ENCODE measurements around the gene LSMEM2. TPM values are rescaled to one million over a fixed set of nuclear protein-coding genes. Genes with fewer than 3 reads are reported as not detected.
A peak's percentile ranks its signal among the peaks of the same experiment; 100 is the strongest.

LSMEM2 gene
- total and polyA plus RNA-seq, 2 experiments from 2014 or later = 0.59 to 0.86 TPM

DNA sequence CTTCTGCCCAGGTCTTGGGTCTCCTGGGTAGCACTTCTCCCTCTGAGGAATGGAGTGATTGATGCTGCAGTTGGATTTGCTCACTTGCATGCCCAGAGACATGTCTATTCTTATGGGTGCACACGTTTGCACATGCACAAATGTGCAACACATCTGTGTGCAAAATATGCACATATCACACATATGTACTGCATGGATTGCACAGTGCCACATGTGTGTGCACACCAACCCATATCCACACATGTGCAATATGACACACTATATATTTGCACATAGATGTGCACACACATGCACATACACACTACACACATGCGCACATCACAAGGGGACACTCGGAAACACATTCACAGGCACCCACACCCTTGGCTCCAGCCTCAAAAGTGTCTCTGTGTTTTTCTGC lies 10.6 kb upstream of the LSMEM2 start:
- DNase-seq (ENCODE audit: low spot score) (no peak), ATAC-seq (no peak)
- Mint-ChIP-seq H3K27ac (no peak overlapping the region), H3K4me1 (peaks cover 60% of the 10 kb centered on the region), H3K36me3 (ENCODE audit: low read depth) (no peaks in the 10 kb centered on the region), H3K9me3 (no peaks in the 10 kb centered on the region), H3K4me3 (no peak overlapping the region), H3K27me3 (ENCODE audit: insufficient read depth, low read depth, poor library complexity) (peaks cover 24% of the 10 kb centered on the region)
- Histone ChIP-seq H3K79me2 (replicated peaks; ENCODE audit: insufficient read depth) (no peaks in the 10 kb centered on the region), H3K9me2 (ENCODE audit: insufficient read depth) (no peaks in the 10 kb centered on the region), H3K4me3 (no peak overlapping the region), H4K20me1 (replicated peaks; ENCODE audit: insufficient read depth) (no peaks in the 10 kb centered on the region), H3F3A (replicated peaks; ENCODE audit: low read depth) (0 out of 2 replicates have a peak, but pooled peaks cover 8% of the 10 kb centered on the region), H3K27me3 (ENCODE audit: insufficient read depth) (peaks cover 4% of the 10 kb centered on the region), H3K36me3 (ENCODE audit: insufficient read depth) (no peaks in the 10 kb centered on the region), H3K27ac (ENCODE audit: low read depth) (no peak overlapping the region), H3K4me1 (ENCODE audit: insufficient read depth) (peaks cover 48% of the 10 kb centered on the region), H3K4me2 (no peak overlapping the region), H2AFZ (no peak overlapping the region)
- TF ChIP-seq JUNB (IDR thresholded peaks at IDR 0.05; ENCODE audit: unreplicated experiment) = no peak
- TF ChIP-seq POLR2AphosphoS5 (IDR thresholded peaks at IDR 0.05; ENCODE audit: low read depth) = no peak
- TF ChIP-seq ZNF114 (CRISPR knock-in tag; IDR thresholded peaks at IDR 0.05) = no peak
- TF ChIP-seq STAT1 (IDR thresholded peaks at IDR 0.05; ENCODE audit: unreplicated experiment) = no peak
- TF ChIP-seq EZH2 (IDR thresholded peaks at IDR 0.05; ENCODE audit: low read depth, unreplicated experiment) = no peak
- TF ChIP-seq NANOG (IDR thresholded peaks at IDR 0.05; ENCODE audit: borderline replicate concordance) = no peak
- TF ChIP-seq, protein P1, sequence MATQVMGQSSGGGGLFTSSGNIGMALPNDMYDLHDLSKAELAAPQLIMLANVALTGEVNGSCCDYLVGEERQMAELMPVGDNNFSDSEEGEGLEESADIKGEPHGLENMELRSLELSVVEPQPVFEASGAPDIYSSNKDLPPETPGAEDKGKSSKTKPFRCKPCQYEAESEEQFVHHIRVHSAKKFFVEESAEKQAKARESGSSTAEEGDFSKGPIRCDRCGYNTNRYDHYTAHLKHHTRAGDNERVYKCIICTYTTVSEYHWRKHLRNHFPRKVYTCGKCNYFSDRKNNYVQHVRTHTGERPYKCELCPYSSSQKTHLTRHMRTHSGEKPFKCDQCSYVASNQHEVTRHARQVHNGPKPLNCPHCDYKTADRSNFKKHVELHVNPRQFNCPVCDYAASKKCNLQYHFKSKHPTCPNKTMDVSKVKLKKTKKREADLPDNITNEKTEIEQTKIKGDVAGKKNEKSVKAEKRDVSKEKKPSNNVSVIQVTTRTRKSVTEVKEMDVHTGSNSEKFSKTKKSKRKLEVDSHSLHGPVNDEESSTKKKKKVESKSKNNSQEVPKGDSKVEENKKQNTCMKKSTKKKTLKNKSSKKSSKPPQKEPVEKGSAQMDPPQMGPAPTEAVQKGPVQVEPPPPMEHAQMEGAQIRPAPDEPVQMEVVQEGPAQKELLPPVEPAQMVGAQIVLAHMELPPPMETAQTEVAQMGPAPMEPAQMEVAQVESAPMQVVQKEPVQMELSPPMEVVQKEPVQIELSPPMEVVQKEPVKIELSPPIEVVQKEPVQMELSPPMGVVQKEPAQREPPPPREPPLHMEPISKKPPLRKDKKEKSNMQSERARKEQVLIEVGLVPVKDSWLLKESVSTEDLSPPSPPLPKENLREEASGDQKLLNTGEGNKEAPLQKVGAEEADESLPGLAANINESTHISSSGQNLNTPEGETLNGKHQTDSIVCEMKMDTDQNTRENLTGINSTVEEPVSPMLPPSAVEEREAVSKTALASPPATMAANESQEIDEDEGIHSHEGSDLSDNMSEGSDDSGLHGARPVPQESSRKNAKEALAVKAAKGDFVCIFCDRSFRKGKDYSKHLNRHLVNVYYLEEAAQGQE (IDR thresholded peaks at IDR 0.05; ENCODE audit: unreplicated experiment) = no peak
- TF ChIP-seq EZH2phosphoT487 (IDR thresholded peaks at IDR 0.05; ENCODE audit: unreplicated experiment) = no peak

DNA sequence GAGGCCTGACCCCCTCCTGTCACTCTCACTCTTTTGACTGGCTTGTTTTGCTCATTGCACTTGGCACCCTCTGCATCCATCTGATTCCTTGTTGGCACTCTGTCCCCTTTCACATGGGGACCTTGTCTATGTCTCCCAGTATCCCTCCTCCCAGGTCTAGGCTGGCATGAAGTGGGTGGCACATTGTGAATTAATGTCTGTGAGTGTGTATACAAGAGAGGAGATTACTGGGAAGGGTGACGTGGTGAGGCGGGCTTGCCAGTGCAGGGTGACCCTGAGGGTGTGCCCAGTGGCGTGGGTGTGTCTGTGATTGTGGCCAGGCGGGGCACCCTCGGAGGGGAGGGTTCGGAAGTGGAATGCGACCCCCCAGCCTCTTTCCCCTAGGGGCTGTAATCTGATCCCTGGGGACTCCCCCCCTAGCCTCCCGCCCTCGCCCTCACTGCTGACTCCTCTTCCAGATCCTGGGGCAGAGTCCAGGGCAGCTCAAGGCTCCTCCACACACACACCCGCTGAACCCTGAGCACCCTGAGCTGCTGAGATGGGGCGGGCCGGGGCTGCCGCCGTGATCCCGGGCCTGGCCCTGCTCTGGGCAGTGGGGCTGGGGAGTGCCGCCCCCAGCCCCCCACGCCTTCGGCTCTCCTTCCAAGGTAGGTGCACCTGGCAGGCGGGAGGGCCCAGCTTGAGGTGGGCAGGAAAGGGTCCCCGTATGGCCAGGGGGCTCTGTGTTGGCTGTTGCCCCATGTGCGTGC lies 10.0 kb upstream of the LSMEM2 start, which contains the start of gene SEMA3B:
Gene SEMA3B (plus strand): TSS at position 445 of the 749 bp plus-strand sequence. CDS start 94 bp downstream, at position 539.
- H3K9me2 ChIP-seq (ENCODE audit: insufficient read depth) = no peaks in the 10 kb centered on the region
- no peaks in the 10 kb centered on the region for H4K20me1 ChIP-seq (replicated peaks; ENCODE audit: insufficient read depth)
- H2AFZ ChIP-seq = no peak within 1 kb of the TSS
- no peak within 1 kb of the TSS for H3K4me3 ChIP-seq
- peaks cover 10% of the 10 kb centered on the region for H3K27me3 ChIP-seq (ENCODE audit: insufficient read depth)
- H3K4me3 Mint-ChIP-seq = no peak within 1 kb of the TSS; the same call in 2 of the 3 replicates
- no peak within 1 kb of the TSS for H3K27ac ChIP-seq (ENCODE audit: low read depth)
- no peaks in the 10 kb centered on the region for H3K9me3 Mint-ChIP-seq
- no peaks in the 10 kb centered on the region for H3K36me3 ChIP-seq (ENCODE audit: insufficient read depth)
- H3K4me2 ChIP-seq = no peak within 1 kb of the TSS
- peaks cover 57% of the 10 kb centered on the region for H3K4me1 Mint-ChIP-seq
- peak within 1 kb of the TSS; percentile 52; the same call in 1 of the 2 replicates for H3K27ac Mint-ChIP-seq
- ATAC-seq (peak; percentile 1; the same call in 1 of the 3 replicates), DNase-seq (ENCODE audit: low spot score) (no peak)
- H3K79me2 ChIP-seq (replicated peaks; ENCODE audit: insufficient read depth) = no peaks in the 10 kb centered on the region
- no peaks in the 10 kb centered on the region for H3K36me3 Mint-ChIP-seq (ENCODE audit: low read depth)
- peaks cover 26% of the 10 kb centered on the region for H3K27me3 Mint-ChIP-seq (ENCODE audit: insufficient read depth, low read depth, poor library complexity)
- 0 out of 2 replicates have a peak, but pooled peaks cover 8% of the 10 kb centered on the region for H3F3A ChIP-seq (replicated peaks; ENCODE audit: low read depth)
- H3K4me1 ChIP-seq (ENCODE audit: insufficient read depth) = peaks cover 47% of the 10 kb centered on the region
- TF ChIP-seq JUNB (IDR thresholded peaks at IDR 0.05; ENCODE audit: unreplicated experiment) (no peak), EZH2 (IDR thresholded peaks at IDR 0.05; ENCODE audit: low read depth, unreplicated experiment) (no peak), NANOG (IDR thresholded peaks at IDR 0.05; ENCODE audit: borderline replicate concordance) (no peak), CREB1 (CRISPR knock-in tag; IDR thresholded peaks at IDR 0.05; ENCODE audit: low read depth) (no peak), STAT1 (IDR thresholded peaks at IDR 0.05; ENCODE audit: unreplicated experiment) (no peak)
- TF ChIP-seq, protein P2, sequence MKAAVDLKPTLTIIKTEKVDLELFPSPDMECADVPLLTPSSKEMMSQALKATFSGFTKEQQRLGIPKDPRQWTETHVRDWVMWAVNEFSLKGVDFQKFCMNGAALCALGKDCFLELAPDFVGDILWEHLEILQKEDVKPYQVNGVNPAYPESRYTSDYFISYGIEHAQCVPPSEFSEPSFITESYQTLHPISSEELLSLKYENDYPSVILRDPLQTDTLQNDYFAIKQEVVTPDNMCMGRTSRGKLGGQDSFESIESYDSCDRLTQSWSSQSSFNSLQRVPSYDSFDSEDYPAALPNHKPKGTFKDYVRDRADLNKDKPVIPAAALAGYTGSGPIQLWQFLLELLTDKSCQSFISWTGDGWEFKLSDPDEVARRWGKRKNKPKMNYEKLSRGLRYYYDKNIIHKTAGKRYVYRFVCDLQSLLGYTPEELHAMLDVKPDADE (IDR thresholded peaks at IDR 0.05) = no peak

All from GM23338 (cell line).